Keratinocyte (primary cell): Measurements from ENCODE around the gene TRNAU1AP.

Experiments used
- EZH2 ChIP-seq: IDR thresholded peaks from one replicate; pipeline ENCODE4 v1.6.1; 2012; ENCODE audit warnings: inconsistent platforms, mild to moderate bottlenecking, low read length, moderate library complexity
- TF ChIP-seq, protein P1 (sequence below), 3 experiments: IDR thresholded peaks in 1 of 3; conservative IDR thresholded peaks in 1 of 3; optimal IDR thresholded peaks in 1 of 3; 2 replicates in 2 of 3; 3 replicates in 1 of 3; pipeline versions ENCODE3 to v1.5.1; 2011; ENCODE audit warnings: low read length in 3 of 3, mild to moderate bottlenecking in 3 of 3, moderate library complexity in 2 of 3, control low read depth in 1 of 3, inconsistent platforms in 1 of 3; ENCODE audit not compliant: insufficient read depth in 2 of 3; ENCODE audit errors: extremely low read depth in 1 of 3

DNA sequence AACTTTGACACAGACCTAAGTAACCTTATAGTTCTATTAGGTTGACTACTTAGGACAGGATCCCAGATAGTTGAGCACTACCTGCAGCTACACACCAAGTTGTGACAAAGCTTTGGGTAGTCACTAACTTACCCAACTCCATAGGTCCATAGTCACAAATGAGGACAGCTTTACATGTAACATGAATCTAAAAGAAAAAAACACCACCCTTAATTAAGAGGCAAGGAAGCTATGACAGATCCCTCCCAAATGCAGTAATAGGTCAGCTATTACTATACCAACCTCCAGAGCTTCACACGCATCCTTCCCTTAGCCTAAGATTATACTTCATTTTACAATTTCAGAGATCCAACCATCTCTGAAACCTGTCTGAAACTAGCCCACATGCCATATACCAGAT lies 26.5 kb downstream of the TRNAU1AP start:
- TF ChIP-seq, protein P1, sequence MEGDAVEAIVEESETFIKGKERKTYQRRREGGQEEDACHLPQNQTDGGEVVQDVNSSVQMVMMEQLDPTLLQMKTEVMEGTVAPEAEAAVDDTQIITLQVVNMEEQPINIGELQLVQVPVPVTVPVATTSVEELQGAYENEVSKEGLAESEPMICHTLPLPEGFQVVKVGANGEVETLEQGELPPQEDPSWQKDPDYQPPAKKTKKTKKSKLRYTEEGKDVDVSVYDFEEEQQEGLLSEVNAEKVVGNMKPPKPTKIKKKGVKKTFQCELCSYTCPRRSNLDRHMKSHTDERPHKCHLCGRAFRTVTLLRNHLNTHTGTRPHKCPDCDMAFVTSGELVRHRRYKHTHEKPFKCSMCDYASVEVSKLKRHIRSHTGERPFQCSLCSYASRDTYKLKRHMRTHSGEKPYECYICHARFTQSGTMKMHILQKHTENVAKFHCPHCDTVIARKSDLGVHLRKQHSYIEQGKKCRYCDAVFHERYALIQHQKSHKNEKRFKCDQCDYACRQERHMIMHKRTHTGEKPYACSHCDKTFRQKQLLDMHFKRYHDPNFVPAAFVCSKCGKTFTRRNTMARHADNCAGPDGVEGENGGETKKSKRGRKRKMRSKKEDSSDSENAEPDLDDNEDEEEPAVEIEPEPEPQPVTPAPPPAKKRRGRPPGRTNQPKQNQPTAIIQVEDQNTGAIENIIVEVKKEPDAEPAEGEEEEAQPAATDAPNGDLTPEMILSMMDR (optimal IDR thresholded peaks at IDR 0.05 in 1 of 3, IDR thresholded peaks at IDR 0.05 in 1 of 3, conservative IDR thresholded peaks at IDR 0.05 in 1 of 3; ENCODE audit: extremely low read depth in 1 of 3, insufficient read depth in 2 of 3, low read length in 3 of 3) = no peak
- no peak for TF ChIP-seq EZH2
